NCI-H2171 treated with DMSO at 0.1 percent for 48 hours (cell line): ENCODE data around the gene MRPS5.
"Not testable (repeated sequence)": the region's sequence is repeated elsewhere in the genome, so short reads cannot be mapped to it uniquely, and the experiment has no call there.

ENCODE experiments used
- DNase-seq: peaks from one replicate; lab custom pipeline; 2025; lab: John Stamatoyannopoulos, UW

MRPS5 gene

GRCh38 chr2:95121407-95122196 lies at the start of gene MRPS5:
MRPS5 (minus strand) TSS chr2:95121808; CDS start chr2:95121791, 17 bp downstream.
- peak; percentile 68 for DNase-seq

GRCh38 chr2:95166065-95166763 lies 44.6 kb upstream of the MRPS5 start:
- DNase-seq: peak; percentile 65

GRCh38 chr2:95165371-95166064 lies 43.9 kb upstream of the MRPS5 start, which contains the start of gene ZNF2:
ZNF2 (plus strand) TSS chr2:95165809; CDS start chr2:95176227, 10,418 bp downstream.
- DNase-seq: peak; percentile 97

GRCh38 chr2:95165030-95165370 lies 43.4 kb upstream of the MRPS5 start:
- no peak for DNase-seq

GRCh38 chr2:95159690-95160449 lies 38.3 kb upstream of the MRPS5 start, which contains the start of gene ZNF514:
ZNF514 (minus strand) TSS chr2:95159848; CDS start chr2:95153253, 6,595 bp downstream.
- DNase-seq: peak; percentile 54

- DNase-seq: peak; percentile 14
These were observed 37.4 kb upstream of the MRPS5 start for GRCh38 chr2:95158891-95159619.

- no peak for DNase-seq
These were observed 36.8 kb upstream of the MRPS5 start for GRCh38 chr2:95158441-95158840.

GRCh38 chr2:95149397-95149984 lies 27.9 kb upstream of the MRPS5 start:
- no peak for DNase-seq

GRCh38 chr2:95143838-95144237 lies 22.2 kb upstream of the MRPS5 start:
- DNase-seq: no peak

GRCh38 chr2:95138702-95139101 lies 17.1 kb upstream of the MRPS5 start:
- no peak for DNase-seq

GRCh38 chr2:95122197-95122551 lies 566 bp upstream of the MRPS5 start:
- no peak for DNase-seq

GRCh38 chr2:95121093-95121406 lies 558 bp downstream of the MRPS5 start:
- no peak for DNase-seq

- DNase-seq: peak; percentile 61
These were observed 6.2 kb downstream of the MRPS5 start for GRCh38 chr2:95115418-95115817.

GRCh38 chr2:95113464-95113863 lies 8.1 kb downstream of the MRPS5 start:
- no peak for DNase-seq

GRCh38 chr2:95110395-95110794 lies 11.2 kb downstream of the MRPS5 start:
- DNase-seq: no peak

- no peak for DNase-seq
These were observed 12.3 kb downstream of the MRPS5 start for GRCh38 chr2:95109260-95109659.

- DNase-seq: no peak
These were observed 15.5 kb downstream of the MRPS5 start for GRCh38 chr2:95106081-95106480.

GRCh38 chr2:95104606-95105005 lies 17.0 kb downstream of the MRPS5 start:
- DNase-seq: no peak

GRCh38 chr2:95099910-95100309 lies 21.7 kb downstream of the MRPS5 start:
- no peak for DNase-seq

- DNase-seq: not testable (repeated sequence)
These were observed 23.3 kb downstream of the MRPS5 start for GRCh38 chr2:95098273-95098672.
